ENCODE measurements around the gene RAVER1.

DNA sequence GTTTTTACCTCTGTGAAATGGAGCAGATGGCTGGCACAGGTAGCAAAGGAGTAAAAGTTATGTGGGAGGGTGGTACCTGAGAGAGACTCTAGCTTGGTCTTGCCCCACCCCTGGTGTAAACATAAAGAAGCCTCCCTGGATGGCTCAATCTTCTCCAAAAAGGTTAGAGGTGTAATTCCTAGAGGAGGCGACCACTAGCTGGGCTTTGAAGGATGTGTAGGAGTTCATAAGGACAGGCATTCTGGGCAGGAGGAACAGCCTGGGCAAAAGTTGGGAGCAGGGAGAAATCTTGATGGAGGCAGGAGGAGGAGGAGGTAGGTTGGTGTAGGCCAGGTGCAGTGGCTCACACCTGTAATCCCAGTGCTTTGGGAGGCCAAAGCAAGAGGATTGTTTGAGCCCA lies 54.4 kb downstream of the RAVER1 start:
- TF ChIP-seq, protein P1, sequence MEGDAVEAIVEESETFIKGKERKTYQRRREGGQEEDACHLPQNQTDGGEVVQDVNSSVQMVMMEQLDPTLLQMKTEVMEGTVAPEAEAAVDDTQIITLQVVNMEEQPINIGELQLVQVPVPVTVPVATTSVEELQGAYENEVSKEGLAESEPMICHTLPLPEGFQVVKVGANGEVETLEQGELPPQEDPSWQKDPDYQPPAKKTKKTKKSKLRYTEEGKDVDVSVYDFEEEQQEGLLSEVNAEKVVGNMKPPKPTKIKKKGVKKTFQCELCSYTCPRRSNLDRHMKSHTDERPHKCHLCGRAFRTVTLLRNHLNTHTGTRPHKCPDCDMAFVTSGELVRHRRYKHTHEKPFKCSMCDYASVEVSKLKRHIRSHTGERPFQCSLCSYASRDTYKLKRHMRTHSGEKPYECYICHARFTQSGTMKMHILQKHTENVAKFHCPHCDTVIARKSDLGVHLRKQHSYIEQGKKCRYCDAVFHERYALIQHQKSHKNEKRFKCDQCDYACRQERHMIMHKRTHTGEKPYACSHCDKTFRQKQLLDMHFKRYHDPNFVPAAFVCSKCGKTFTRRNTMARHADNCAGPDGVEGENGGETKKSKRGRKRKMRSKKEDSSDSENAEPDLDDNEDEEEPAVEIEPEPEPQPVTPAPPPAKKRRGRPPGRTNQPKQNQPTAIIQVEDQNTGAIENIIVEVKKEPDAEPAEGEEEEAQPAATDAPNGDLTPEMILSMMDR (IDR thresholded peaks at IDR 0.05), result no peak
- no peak for TF ChIP-seq POLR2A (IDR thresholded peaks at IDR 0.05; ENCODE audit: low read depth)
